Body of pancreas (tissue), 4 donors: Measurements from ENCODE around the gene MED15. TPM values are rescaled to one million over a fixed set of nuclear protein-coding genes. Genes with fewer than 3 reads are reported as not detected.

Experiments used
- ATAC-seq: fragments of 150-250 bp; one replicate; pipeline ENCODE4 v1.9.1; 2016
- DNase-seq, 4 donors: peaks; one replicate each; pipeline ENCODE4 v3.0.0-alpha.2; 2019
- H3K27ac ChIP-seq, 4 donors: fragments of 200-600 bp; sonication (generic); 1 replicate in 3 of 4; 2 replicates in 1 of 4; pipeline versions ENCODE4 v1.5.1 to v1.6.1; 2016 to 2019; ENCODE audit warnings: mild to moderate bottlenecking in 1 of 4, mixed read lengths in 1 of 4, moderate library complexity in 1 of 4
- H3K27me3 ChIP-seq, 2 donors: fragments of 200-600 bp; sonication (generic); one replicate each; pipeline ENCODE4 v1.6.0; 2016; ENCODE audit warnings: mild to moderate bottlenecking in 1 of 2
- H3K36me3 ChIP-seq, 2 donors: fragments of 200-600 bp; sonication (generic); replicated peaks in 1 of 2; 2 replicates each; pipeline ENCODE4 v1.5.1; 2016; ENCODE audit warnings: low read depth in 2 of 2; ENCODE audit not compliant: insufficient read depth in 1 of 2
- H3K4me1 ChIP-seq: fragments of 200-600 bp; sonication (generic); one replicate; pipeline ENCODE4 v1.6.0; 2016
- H3K4me3 ChIP-seq, 2 donors: fragments of 200-600 bp; sonication (generic); 1 replicate in 1 of 2; 2 replicates in 1 of 2; pipeline ENCODE4 v1.5.1; 2016 to 2019
- H3K9me3 ChIP-seq, 3 donors: fragments of 200-600 bp; sonication (generic); 1 replicate in 2 of 3; 2 replicates in 1 of 3; pipeline ENCODE4 v1.5.1; 2016
- POLR2A ChIP-seq, 3 donors: fragments of 450-650 bp; IDR thresholded peaks; one replicate each; pipeline ENCODE4 v1.6.1; 2016; ENCODE audit warnings: antibody characterized with exemption in 3 of 3, mild to moderate bottlenecking in 2 of 3
- WGBS, 2 donors: methylation state at CpG; one replicate each; pipeline ENCODE4 v1.1.5; 2017; 5-methylcytosine and 5-hydroxymethylcytosine counted together
- intact Hi-C: fragments of 100-400 bp; cut with DNase I; formaldehyde crosslinking; loops from one replicate; pipeline ENCODE4 v1.15.1; 2023
- total RNA-seq, 2 donors: library from RNA; depleted of rRNA; stranded (reverse); fragments of >200 nt; gene quantifications; one replicate each; pipeline ENCODE4 v1.1.0, GENCODE V29; 2016
- TF ChIP-seq, protein P1 (sequence below), 7 experiments: fragments of 450-650 bp in 4 of 7; fragments of 200-600 bp in 3 of 7; sonication (generic) in 3 of 7; IDR thresholded peaks; one replicate each; pipeline ENCODE4 v1.5.1; 2016 to 2019; ENCODE audit warnings: antibody characterized with exemption in 7 of 7

The MED15 gene
- total RNA-seq, 2 donors from 2014 or later = 31.6 to 36.9 TPM

DNA sequence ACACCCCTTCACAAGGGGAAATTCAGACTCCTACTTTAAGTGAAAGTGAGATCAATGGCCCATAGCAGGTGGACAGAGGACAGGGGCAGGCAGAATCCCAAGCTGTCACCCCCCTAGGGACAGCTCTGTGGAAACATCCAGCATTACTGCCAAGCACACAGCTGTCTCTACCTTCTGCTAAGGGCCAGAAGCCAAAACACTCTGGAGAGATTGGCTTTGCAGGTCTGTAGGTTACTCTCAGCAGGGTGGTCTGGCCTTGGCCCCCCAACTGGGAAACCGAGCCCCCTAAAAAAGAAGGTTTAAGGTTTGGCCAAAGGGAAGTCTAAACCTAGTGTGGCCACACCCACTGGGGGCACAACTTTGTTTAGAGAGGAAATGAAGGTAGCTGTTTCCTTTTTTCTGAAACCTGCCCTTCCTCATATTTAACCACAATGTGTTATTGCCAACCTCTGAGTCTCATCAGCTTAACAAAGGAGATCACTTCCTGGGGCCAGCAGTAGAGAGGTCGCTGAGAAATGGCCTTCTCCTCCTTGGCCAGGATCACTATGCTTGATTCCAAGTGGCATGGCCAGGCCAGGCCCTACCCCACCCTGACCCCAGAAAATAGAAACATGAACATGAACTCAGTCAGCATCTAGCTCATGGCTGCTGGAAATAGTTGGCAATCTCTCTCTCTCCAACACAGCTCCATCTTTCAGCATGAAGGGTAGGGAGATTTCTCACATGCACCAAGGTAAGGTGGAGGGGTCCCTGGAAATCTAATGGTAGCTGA lies 43.9 kb upstream of the MED15 start:
- ATAC-seq (no peak), DNase-seq (no peak)
- intact Hi-C loops = no loop called here
- H3K27ac ChIP-seq = peak overlapping the region in 2 of 4 donors; percentile 3 to 21
- peaks cover 12% of the 10 kb centered on the region for H3K4me1 ChIP-seq
- WGBS, 2 donors = 24 to 47% methylated on average over 2 of the region's 2 CpGs
- no peak overlapping the region for H3K4me3 ChIP-seq
- TF ChIP-seq, protein P1, sequence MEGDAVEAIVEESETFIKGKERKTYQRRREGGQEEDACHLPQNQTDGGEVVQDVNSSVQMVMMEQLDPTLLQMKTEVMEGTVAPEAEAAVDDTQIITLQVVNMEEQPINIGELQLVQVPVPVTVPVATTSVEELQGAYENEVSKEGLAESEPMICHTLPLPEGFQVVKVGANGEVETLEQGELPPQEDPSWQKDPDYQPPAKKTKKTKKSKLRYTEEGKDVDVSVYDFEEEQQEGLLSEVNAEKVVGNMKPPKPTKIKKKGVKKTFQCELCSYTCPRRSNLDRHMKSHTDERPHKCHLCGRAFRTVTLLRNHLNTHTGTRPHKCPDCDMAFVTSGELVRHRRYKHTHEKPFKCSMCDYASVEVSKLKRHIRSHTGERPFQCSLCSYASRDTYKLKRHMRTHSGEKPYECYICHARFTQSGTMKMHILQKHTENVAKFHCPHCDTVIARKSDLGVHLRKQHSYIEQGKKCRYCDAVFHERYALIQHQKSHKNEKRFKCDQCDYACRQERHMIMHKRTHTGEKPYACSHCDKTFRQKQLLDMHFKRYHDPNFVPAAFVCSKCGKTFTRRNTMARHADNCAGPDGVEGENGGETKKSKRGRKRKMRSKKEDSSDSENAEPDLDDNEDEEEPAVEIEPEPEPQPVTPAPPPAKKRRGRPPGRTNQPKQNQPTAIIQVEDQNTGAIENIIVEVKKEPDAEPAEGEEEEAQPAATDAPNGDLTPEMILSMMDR (IDR thresholded peaks at IDR 0.05) = no peak
- no peak for TF ChIP-seq POLR2A (IDR thresholded peaks at IDR 0.05)
- no peaks in the 10 kb centered on the region for H3K9me3 ChIP-seq
- H3K36me3 ChIP-seq = peaks cover 0 to 6% of the 10 kb centered on the region in 2 donors
- H3K27me3 ChIP-seq = no peaks in the 10 kb centered on the region

DNA sequence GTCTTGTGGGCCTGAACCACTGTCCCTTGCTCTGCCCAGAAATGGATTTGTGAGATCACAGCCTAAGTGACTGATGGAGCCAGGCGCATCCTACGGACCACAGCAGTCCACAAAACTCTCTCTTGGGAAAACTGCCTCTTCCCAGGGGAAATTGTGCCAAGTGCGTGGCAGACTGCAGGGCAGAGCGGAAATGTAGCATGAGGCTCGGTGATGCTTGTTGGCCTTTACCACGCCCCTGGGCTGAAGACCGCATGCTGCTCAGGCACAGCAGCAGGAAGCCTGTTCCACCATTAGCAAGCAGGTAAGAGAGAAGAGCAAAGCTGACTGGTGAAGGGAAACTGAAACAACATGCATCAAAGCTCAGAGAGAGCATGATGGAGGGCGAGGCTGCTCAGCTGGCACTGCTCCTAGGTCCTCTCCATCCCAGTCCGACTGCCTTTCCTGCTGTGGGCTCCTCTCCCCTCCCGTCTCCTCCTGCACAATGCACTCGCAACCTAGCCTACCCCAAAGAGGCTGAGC lies 43.3 kb upstream of the MED15 start:
- Histone ChIP-seq H3K4me1 (peaks cover 12% of the 10 kb centered on the region), H3K4me3 (no peak overlapping the region), H3K9me3 (no peaks in the 10 kb centered on the region), H3K27me3 (no peaks in the 10 kb centered on the region), H3K36me3 (peaks cover 0 to 3% of the 10 kb centered on the region in 2 donors), H3K27ac (peak overlapping the region in 2 of 4 donors; percentile 3 to 21)
- no peak for ATAC-seq
- no peak for TF ChIP-seq POLR2A (IDR thresholded peaks at IDR 0.05)
- TF ChIP-seq, protein P1 (IDR thresholded peaks at IDR 0.05) = no peak
- intact Hi-C loops = no loop called here
- WGBS, 2 donors = 95 to 96% methylated on average over 9 to 11 of the region's 11 CpGs
- DNase-seq = no peak

DNA sequence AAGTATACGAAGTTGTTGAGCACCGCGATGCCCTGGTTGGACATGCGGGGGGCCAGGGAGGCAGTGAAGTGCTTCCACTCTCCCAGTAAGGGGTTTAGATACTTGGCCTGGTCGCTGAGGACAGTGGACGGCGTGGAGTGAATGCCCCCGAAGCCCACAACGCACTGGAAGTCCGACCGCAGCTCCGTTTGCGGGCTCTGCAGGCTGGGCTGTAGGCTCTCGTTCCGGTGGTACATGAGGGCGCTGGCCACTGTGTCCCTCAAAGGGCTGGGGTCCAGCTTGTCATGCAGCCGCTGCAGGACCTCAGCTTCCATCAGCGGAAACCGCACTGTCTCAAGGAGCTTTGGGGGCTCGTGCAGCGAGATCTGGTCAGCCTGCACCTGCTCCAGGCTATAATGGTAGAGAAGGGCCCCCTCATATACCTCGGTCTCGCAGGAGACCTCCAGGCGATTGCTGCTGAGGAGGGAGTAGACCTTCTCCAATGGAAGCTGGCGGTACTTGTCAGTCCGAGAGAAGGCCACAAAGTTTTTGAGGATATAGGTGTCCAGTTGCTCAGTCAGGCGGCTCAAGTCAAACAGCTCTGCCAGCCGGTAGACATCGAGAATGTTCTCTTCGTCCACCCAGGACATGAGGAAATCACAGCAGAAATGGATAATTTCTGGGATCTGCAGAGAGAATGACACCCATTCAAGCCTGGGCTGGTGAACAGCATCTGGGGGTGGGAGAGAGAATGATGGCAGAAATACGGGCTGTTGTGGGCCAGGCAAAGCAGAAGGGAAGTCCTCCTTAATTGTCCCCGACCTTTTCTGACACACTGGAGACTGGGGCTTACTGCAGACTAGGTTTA lies 42.3 kb upstream of the MED15 start:
- H3K27me3 ChIP-seq = no peaks in the 10 kb centered on the region
- no peak overlapping the region for H3K27ac ChIP-seq
- H3K4me1 ChIP-seq = peaks cover 12% of the 10 kb centered on the region
- no peaks in the 10 kb centered on the region for H3K9me3 ChIP-seq
- 91 to 94% methylated on average over 20 to 31 of the region's 32 CpGs for WGBS, 2 donors
- TF ChIP-seq POLR2A (IDR thresholded peaks at IDR 0.05) = no peak
- TF ChIP-seq, protein P1 (IDR thresholded peaks at IDR 0.05) = no peak
- no peak overlapping the region for H3K4me3 ChIP-seq
- ATAC-seq (no peak), DNase-seq (no peak)
- H3K36me3 ChIP-seq = peaks cover 0 to 3% of the 10 kb centered on the region in 2 donors
- intact Hi-C loops = no loop called here

DNA sequence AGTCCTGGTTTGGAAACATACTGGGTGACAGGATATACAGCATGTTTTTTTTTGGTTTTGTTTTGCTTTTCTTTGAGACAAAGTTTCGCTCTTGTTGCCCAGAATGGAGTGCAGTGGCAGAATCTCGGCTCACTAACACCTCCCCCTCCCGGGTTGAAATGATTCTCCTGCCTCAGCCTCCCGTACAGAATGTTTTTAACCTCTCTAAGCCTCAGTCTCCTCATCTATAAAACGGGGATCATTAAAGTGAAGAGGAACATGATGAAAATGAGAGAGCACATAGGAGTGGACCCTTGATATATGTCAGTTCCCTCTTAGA lies 41.7 kb upstream of the MED15 start:
- Histone ChIP-seq H3K36me3 (peaks cover 0 to 3% of the 10 kb centered on the region in 2 donors), H3K4me3 (no peak overlapping the region), H3K4me1 (peaks cover 12% of the 10 kb centered on the region), H3K27me3 (no peaks in the 10 kb centered on the region), H3K9me3 (no peaks in the 10 kb centered on the region), H3K27ac (no peak overlapping the region)
- intact Hi-C loops = no loop called here
- TF ChIP-seq, protein P1 (IDR thresholded peaks at IDR 0.05) = no peak
- TF ChIP-seq POLR2A (IDR thresholded peaks at IDR 0.05) = no peak
- DNase-seq = no peak
- ATAC-seq = no peak
- WGBS, 2 donors = 90 to 91% methylated on average over 5 of the region's 5 CpGs
